ENCODE measurements around the gene ZNF343.
"Not testable (repeated sequence)": the region's sequence is repeated elsewhere in the genome, so short reads cannot be mapped to it uniquely, and the experiment has no call there.

The ZNF343 gene

DNA sequence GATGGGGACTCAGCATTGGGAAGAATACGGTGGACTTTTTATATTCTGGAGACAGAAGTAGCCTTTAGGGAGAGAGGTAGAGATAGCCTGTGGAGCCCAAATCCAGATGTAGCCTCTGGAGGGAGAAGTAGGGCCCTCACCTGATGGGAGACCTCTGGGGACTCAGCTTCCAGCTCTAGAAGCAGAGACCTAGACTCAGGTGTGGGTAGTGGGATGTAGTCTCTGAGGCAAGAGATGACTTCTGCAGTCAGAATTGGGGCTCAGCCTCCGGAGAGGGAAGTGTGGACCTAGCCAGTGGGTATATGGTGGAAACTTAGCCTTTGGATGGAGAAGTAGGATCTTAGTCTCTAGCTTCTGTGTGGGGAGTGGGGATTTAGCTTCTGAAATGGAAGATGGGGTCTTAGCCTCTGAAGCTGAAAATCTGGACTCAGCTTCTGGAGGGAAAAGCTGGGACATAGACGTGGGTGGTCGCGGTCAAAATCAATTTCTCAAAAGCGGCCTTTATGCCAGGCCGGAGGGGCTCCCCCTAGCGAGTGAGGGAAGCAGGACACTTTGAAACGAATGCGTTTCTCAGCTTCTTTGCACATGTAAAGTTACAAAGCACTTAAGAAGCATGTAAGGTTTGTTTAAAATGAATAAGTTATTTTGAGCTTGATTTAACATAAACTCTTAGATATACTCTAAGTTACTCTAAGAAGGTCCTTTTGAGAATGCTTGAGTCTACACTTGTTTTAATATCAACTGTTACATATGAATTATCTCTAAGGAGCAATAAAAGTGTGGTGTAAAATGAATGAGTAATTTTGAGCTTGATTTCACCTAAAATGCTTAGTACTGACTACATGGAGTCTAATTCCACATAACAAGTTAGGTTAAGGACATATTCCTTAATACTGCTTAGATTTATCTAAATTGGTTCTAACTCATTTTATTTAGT is 12.9 kb upstream of the ZNF343 start:
- DNase-seq, result no peak

DNA sequence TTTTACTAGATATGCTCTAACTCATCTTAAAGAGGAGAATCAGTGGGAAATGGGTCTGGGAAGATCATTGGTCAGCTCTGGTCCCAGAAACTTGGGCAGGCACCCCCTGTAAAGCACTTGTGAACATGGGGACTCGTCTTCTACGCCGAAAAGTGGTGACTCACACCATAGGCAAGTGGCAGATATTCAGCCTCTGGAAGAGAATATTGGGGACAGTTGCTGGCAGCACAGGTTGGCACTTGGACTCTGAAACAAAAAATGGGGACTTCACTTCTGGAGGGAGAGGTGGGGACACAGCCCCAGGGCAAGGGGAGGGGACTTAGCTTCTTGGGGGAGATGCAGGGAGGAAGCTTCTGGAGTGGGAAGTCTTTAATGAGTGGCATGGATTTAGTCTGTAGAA is 11.9 kb upstream of the ZNF343 start:
- DNase-seq, result no peak

DNA sequence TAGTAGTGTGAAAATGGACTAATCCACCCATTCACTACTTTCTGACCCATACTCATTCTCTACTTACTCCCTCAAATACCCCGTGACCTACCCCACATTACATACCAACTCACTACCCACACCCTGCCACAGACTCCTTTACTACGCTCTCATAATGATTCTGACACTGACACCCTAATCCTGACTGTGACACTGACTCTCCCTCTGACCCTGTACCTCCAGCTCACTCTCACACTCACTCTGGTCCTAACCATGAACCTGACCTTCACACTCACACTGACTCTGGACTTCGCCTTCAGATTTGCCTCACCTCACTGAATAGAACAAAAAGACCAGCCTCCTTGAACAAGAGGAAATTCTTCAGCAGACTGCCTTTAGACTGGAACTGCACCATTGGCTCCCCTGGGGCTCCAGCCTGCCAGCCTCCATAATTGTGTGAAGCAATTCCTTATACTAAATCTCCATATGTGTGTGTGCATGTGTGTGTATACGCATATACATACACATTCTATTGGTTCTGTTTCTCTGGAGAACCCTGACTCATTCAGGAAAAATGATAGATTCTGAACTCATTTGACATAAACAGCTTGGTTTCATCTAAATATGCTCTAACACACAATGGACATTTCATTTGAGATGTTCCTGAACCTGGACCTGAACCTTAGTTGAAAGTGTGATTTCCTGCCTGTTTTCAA is 10.5 kb upstream of the ZNF343 start:
- no peak for DNase-seq

DNA sequence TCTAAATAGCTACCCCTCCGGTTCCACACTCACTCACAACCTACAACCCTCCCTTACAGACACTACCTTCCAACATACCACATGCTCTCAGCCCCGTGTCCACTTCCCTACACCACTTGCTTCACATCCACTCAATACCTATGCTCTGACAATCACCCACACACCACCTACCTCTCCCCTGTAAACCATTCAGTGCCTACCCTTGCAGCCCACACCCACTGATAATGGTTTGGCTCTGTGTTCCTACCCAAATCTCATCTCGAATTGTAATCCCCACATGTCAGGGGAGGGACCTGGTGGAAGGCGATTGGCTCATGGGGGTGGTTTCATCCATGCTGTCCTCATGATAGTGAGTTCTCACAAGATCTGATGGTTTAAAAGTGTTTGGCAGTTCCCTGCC is 9.8 kb upstream of the ZNF343 start:
- DNase-seq, result no peak

DNA sequence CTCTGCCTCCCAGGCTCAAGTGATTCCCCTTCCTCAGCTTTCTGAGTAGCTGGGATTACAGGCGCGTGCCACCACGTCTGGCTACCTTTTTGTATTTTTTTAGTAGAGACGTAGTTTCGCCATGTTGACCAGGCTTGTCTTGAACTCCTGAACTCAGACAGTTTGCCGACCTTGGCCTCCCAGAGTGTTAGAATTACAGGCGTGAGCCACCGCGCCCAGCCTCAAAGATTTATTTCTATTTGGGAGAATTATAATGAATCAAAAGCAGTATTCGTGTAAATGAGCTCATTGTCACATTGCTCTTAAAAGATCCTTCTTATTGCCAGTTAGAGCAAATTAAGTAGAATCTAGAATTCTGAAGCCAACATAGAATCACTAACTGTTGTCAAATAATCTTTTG is 9.4 kb upstream of the ZNF343 start:
- DNase-seq, result no peak

DNA sequence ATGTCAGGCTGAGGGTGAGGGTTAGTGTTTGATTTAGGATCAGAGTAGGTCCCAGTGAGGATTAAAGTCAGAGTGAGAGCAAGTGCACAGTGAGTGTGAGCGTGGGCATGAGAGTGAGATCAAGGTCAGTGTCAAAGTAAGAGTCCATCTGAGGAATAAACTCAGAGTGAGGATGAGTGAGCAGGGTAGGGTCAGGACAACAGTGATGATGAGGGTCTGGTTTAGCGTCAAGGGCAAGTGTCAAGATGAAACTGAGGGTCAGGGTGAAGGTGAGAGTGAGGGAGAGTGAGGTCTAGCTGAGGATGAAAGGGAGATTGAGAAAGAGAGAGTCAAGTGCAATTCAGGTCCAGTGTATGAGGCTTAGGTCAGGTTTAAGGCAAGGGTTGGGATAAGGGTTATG is 7.7 kb upstream of the ZNF343 start:
- no peak for DNase-seq

DNA sequence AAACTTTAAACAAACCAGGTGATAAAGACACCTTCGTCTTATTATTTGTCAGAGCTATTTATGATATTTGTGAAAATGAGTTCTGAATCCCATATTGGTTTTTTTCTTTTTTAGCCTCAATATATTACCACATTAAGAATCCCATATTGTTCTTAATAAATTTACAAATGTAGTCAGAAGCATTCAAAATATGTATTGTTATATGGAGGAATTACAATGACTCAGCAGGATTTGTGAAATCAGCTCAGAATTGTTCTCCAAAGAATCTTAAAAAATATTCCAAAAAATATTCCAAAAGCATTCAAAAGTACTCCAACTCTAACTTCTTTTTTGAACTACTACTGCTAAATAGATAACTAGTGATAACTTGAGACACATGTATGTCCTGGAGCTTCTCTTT is 6.5 kb upstream of the ZNF343 start:
- no peak for DNase-seq

DNA sequence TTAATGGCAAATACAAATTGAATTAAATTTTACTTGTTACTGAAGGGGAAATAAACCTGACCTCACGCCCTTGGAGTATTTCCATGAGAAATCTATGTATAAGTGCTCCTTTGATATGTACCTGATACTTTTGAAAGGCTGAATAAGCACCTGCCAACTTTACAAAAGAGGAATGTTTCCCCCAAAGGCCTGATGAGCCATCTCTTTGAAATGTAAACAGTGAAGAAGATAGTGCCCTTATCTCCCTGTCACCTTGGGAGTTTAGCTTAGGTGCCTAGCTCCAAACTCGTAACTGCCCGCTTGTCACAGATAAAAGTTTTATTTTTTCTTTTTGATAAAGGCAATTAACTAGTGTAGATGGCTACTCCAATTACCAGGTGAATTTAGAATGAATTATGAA is 1.1 kb upstream of the ZNF343 start:
- no peak for DNase-seq

DNA sequence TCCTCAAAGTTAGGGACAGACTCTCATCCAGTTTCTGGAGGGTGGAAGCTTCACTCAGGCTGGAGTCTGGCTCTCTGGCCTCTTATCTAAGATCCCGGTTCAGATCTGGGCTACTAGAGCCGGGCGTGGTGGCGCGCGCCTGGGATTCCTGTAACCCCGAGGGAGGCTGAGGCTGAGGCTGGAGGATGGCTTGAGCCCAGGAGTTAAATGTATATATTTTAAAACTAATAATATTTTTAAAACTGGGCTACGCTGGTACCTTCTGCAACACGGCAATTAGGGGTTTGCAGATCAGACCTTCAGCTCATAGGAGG is 710 bp upstream of the ZNF343 start:
- DNase-seq, result no peak

DNA sequence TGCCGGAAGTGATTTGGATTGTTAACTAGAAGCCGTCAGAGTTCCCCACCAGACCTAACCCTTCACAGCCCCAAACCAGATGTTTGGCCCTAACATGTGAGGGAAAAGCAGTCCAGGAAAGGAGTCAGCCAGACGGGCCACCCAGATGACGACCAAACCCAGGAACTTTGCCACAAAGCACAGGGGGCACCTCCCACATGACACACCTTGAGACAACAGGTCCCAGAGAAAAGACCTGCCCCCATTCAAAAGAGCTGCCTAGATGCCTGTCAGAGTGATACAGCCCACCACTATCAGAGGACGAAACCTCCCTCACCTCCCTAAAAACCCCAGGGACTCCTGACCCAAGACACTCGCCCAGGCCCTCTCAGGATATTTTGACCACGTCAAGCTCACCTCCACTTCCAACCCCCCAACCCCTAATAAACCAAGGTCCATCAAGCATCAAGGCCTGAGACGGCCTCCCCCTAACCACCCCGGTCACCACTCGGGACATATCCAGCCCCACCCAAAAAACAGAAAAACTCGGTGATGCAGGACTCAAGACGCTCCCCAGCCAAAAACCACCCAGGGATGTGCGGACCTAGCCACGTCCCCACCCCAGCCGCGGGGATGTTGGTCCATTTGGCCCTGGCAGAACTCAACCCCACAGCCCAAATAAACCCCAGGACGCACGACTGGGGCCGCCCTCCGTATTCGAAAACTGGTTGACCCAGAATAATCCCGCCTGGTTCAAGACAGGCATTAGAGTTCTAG is 662 bp downstream of the ZNF343 start:
- no peak for DNase-seq

DNA sequence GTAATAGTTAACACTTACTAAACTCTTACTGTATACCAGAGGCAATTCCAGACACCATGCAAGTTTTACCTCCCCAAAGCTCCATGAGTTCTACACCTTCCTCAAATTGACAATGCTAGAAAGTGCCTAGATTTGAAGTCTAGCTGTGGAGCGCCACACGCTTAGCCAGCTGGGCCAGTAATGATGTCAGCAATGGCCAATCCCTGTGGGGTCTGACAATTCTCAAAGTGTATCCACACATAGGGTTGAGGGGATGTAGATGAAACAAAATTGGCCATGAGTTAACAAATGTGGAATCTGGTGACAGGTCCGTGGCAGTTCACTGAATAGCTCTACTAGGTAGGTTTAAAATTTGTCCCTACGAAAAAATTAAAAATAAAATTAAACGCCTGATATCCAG is 1.3 kb downstream of the ZNF343 start:
- DNase-seq, result no peak

DNA sequence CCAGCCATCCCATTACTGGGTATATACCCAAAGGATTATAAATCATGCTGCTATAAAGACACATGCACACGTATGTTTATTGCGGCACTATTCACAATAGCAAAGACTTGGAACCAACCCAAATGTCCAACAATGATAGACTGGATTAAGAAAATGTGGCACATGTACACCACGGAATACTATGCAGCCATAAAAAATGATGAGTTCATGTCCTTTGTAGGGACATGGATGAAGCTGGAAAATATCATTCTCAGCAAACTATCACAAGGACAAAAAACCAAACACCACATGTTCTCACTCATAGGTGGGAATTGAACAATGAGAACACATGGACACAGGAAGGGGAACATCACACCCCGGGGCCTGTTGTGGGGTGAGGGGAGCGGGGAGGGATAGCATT is 2.3 kb downstream of the ZNF343 start:
- not testable (repeated sequence) for DNase-seq

DNA sequence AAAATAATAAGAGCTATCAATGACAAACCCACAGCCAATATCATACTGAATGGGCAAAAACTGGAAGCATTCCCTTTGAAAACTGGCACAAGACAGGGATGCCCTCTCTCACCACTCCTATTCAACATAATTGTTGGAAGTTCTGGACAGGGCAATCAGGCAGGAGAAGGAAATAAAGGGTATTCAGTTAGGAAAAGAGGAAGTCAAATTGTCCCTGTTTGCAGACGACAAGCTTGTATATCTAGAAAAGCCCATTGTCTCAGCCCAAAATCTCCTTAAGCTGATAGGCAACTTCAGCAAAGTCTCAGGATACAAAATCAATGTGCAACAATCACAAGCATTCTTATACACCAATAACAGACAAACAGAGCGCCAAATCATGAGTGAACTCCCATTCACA is 3.9 kb downstream of the ZNF343 start:
- not testable (repeated sequence) for DNase-seq

DNA sequence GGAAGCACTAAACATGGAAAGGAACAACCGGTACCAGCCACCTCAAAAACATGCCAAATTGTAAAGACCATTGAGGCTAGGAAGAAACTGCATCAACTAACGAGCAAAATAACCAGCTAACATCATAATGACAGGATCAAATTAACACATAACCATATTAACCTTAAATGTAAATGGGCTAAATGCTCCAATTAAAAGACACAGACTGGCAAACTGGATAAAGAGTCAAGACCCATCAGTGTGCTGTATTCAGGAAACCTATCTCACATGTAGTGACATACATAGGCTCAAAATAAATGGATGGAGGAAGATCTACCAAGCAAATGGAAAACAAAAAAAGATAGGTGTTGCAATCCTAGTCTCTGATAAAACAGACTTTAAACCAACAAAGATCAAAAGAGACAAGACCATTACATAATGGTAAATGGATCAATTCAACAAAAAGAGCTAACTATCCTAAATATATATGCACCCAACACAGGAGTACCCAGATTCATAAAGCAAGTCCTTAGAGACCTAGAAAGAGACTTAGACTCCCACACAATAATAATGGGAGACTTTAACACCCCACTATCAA is 5.8 kb downstream of the ZNF343 start:
- DNase-seq, result not testable (repeated sequence)

DNA sequence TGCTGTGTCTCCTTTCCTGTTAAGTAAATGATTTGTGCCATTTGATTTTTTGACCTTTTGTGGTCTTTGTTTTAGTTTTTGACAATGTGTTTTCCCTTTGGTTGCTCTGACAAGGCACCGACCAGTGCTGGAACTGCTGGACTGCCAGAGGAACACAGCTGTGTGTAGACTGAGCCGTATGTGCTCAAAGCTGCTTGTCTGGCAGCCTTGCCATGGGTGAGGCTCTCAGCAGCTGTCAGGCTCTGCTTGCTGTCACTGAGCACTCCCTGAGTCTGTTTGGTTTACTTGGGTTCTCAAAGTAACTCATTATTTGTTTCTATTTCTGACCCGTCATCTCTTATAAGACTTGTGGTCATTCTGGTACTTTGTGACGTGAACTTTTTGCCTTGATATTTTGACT is 23.1 kb downstream of the ZNF343 start:
- no peak for DNase-seq

DNA sequence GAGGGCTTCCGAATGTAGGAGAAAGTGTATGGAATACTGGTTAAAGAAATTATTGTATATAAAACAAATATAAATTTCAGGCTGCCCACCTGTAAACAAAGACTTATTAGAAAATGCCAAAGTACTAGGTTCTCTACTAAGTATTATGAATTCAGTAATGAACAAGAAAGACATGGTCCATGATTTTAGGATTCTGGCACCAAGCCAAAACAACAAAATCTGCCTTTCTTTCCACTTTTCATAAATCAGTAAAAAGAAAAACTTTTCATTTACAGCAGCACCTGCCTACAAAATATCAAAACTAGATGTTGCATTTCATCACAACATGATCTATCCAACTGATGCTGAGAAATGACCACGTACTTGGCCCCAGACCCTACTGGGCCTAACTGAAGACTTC is 23.6 kb downstream of the ZNF343 start:
- DNase-seq, result no peak

DNA sequence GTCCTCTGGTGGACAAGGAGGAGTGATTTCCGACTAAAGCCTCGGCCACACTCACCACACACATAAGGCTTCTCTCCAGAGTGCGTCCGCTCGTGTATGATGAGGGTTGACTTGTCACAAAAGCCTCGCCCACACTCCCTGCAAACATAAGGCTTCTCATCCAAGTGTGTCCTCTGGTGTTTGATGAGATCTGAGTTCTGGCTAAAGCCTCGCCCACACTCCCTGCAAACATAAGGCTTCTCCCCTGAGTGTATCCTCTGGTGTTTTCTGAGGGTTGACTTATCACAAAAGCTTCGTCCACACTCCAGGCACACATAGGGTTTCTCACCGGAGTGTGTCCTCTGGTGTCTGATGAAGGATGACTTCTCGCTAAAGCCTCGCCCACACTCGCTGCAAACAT is 25.2 kb downstream of the ZNF343 start:
- no peak for DNase-seq

DNA sequence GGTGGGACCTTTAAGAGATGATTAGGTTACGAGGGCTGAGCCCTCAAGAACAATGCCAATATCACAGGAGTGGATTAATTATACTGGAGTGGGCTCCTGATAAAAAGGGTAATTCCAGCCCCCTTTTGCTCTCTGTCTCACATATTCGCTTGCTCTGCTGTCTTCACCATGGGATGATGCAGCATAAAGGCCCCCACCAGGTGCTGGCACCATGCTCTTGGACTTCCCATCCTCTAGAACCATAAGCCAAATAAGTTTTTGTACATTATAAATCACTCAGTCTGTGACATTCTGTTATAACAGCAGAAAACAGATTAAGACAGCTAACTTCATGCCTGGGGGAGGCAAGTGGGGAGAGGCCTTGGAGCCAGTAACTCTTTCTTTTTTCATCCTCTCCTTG is 28.3 kb downstream of the ZNF343 start:
- DNase-seq, result no peak

DNA sequence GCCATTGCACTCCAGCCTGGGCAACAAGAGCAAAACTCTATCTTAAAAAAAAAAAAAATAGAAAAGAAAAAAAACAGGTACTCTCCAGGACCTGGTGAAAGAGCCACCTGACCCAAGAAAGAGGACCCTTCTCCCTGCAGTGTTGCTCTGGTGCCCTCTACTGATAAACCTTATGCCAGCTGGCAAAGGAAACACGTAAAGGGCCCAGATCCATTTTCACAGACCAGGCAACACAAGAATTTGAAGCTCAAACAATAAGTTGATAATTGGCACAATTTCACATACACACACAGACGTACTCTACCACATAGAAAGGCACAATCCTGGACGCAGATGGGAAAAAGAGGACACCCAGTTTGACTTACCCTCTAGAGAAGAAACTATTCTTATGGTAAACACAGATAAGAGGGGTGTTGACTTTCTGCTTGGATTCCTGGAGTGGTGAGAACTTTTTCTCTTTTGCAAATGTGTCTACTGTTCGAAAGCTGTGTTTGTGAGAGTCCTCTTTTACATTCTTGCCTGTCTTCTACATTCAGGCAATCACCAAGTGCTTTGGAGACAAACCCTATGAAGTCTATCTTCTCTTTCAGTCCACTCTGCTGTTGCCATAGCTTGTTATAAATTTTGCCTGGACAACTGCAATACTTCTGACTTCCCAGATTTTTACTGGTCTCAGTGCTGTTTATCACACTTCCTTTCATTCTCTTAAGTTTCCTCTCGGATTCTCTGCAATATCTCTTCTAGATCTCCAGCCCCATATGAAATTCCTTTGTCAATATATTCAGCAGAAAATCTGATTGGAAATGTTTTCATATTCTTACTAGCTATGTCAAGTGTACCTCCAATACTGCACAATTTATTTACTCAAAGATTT is 31.7 kb downstream of the ZNF343 start:
- no peak for DNase-seq

DNA sequence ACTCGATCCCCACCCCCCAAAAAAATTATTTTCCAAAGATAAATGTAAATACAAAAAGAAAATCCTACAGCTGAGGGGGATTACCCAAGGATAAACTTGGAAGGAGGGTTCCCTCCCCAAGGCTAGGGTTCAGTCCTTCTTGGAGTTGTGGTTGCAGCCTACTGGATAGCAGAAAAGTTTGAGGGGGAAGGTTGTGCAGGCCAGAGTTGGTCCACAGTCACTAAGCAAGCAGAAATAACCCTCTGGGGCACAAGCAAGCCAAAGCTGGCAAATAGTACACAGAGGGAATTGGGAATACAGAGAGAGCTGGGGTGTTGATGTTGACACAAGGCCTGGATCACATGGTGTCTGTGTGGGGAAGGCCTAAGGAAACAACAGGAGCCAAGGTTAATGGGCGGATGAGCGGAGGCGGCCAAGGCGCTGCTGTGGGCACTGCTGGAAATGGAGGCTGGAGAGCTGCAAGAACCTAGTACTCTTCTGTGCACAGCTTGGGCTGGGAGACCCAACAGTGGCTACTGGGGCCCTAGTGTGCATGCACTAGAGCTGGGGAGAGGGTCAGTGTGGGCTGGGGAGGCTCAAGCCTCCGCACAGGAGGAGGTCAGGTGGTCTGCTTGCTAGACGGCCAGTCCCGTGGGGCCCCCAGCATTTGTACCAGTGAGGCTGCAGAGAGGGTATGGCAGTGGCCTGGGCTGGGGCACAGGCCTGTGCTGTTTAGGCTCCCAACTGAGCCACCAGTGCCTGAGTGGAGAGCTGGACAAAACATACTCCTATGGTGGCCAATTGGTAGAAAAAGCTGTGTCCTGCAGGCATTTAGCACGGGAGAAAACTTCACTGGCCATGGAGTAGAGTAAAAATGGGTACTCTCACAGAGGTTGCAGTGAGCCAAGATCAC is 32.6 kb downstream of the ZNF343 start:
- DNase-seq, result no peak

DNA sequence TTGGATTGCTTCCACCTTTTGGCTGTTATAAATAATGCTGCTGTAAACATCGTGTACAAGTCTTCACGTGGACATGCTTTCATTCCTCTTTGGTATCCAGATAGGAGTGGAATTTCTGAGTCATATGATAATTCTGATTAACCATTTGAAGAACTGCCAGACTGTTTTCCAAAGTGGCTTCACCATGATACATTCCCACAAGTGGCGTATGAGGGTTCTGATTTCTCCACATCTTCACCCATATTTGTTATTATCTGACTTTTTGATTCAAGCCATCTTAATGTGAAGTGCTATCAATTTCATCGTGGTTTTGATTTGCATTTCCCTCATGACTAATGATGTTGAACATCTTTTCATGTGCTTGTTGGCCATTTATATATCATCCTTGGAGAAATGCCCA is 35.2 kb downstream of the ZNF343 start:
- DNase-seq, result no peak
